GM21576 (cell line): ENCODE measurements around the gene EFEMP2.
"Not testable (repeated sequence)": the region's sequence is repeated elsewhere in the genome, so short reads cannot be mapped to it uniquely, and the experiment has no call there.

Experiments used
- ATAC-seq: cut with Tn5 transposase; IDR thresholded peaks from one replicate; pipeline ENCODE4 v1.9.1; 2021; ENCODE audit warnings: mild to moderate bottlenecking, moderate library complexity; ENCODE audit not compliant: unreplicated experiment

The EFEMP2 gene

DNA sequence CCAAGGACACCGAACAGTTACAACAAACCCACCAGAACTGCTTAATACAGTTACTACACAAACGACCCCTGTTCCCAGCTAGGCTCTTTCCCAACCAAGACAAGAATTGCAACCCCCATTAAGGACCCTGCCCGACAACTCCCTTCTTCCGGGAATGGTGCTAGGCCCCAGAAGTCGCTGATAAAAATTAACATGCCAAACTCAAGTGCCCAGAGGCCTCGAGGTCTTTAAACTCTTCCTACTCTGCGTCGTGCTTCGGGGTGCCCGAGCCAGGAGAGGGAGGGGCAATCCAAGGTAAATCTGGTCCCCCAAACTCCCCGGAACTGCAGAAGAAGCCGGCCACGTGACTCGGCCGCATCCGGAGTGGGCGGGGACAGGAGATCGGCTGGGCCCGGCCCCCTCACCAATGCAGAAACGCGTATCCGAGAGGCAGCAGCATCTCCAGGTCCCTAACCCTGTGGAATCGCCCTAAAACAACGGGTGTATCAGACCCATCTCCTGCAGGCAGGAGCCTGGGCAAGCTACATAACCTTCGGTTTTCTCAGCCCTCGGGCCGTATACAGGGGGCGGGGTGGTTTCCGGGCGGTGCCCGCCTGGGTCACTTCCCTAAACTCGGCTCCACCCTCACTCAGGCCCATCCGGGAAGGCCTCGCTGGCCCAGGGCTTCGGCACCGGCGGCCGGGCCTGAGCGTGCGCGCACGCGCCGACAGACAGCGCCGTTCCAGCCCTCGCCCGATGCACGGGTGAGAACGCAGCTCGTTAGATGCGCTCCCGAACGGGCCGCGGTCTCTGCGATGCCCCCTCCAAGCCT is 15.7 kb downstream of the EFEMP2 start:
- ATAC-seq: peak; percentile 28

DNA sequence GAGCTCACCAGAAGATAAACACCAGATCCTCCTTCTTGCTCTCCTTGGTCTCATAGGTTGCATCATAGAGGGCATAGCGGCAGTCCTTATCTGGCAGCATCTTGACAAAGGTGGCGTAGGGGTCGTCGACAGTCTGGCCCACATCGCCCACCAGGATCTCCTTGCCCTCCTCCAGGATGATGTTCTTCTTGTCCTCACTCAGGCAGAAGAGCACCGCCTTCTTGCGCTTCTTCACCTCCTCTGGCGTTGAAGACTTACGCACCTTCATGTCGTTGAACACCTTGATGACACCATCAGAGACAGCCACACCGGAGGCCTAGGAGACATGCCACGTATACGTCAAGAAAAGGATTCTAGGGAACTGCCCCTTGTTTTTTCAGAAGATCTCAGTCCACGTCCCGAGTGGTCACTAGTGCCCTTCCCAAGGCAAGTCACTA is 16.7 kb downstream of the EFEMP2 start:
- no peak for ATAC-seq

- ATAC-seq: no peak
Observed at GRCh38 chr11:65854852-65855837, 17.5 kb downstream of the EFEMP2 start.

DNA sequence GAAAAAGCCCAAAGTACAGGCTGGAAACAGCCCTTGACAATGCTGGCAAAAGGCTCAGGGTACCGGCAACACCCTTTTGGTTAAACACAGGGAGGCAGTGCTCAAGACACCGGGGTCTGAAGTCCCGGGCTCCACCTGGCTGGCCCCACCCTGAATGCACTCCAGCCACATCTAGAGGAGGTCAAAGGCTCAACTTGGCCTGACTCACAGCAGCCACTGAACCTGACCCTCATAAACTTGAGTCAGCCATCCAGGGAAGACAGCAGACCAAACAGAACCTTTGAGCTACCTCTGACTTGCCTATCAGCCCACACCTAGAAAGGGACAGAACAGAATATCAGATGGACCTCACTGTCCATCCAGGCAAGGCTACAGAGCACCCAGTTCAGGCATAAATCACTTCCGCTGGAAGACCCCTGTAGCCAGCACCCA is 18.4 kb downstream of the EFEMP2 start:
- ATAC-seq: no peak

DNA sequence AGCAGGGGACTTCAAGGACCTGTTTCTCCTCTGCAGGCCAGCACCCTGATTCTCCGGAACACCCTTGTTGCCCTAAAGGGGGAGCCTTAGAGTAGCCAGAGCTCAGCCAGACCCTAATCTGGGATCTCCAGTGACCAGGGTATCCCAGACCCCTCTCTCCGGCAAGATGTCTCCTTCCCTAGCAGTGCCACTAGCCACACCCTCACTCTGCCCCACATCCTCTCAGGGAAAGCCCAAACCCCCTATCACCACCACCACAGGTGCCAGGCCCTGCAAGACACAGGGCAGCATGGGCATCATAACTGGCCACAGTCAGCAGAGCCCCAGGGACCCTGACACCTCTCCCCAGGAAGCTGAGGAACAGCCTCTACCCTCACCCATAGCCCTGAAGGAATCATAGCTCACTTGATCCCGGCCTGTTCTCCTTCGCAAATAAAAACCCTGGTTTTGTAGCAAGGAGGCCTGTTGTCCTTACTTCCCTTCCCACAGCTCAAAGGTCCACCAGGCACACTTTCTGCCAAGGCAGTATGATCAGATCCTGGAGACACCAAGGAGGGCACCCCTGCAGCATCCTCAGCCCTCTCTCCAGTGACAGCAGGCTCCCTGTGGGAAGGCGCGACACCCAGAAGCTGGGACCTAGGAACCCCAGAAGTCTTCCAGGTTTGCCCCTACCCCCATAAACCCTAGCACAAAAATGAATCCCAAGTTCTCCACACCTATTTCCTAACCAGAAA is 19.2 kb downstream of the EFEMP2 start:
- ATAC-seq: no peak

DNA sequence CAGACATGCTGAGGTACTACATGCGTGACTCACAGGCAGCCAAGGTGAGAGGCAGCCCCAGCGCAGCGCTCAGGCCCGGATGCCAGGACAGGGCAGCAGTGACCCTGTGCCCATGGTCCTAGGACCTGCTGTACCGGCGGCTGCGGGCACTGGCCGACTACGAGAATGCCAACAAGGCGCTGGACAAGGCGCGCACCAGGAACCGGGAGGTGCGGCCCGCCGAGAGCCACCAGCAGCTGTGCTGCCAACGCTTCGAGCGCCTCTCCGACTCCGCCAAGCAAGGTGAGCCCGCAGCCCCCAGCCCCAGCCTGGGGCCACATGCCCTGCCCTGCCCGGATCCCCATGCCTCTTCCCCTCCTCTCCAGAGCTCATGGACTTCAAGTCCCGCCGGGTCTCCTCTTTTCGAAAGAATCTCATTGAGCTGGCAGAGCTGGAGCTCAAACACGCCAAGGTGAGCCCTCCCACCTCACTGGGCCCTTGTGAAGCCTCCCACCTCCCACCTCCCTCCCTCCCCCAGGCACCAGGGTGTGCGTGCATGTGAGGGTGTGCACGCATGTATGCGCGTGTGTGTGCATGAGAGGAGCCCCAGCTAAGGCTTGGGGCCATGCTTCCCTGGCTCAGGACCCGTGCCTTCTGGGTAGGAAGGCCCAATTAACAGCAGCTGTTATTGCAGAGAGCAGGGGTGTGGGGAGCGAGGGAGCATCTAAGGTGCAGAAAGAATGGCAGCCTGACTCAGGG is 19.9 kb downstream of the EFEMP2 start:
- ATAC-seq: no peak

DNA sequence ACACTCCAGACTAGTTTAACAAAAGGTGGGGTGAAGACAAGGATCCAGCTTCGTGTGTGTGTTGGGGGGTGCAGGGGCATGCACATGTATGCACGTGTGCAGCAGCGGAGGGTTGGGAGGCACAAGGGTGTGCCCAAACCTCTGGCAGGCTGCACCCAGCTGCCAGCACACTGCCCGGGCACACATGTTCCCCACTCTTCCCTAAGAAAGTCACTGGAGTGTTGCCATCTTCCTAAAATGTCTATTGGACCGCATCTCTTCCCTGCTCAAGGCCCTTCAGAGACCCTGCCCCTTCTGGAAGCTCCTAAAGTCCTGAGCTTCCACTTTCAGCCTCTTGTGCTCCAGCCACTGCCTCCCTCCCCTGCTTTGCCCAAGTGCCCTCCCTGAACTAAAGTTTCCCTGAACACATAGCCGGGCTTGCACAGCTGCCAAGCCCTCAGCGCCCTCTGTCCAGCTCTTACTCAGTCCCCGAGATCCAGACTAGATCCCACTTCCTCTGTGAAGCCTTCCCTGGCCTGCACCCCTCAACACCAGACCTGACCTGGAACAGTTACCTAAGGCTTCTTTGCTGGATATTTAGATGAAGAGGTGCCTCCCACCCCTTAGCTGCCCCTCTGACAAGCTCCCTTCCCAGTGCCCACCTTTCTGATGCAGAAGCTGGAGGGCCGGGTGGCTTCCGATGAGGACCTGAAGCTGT is 20.6 kb downstream of the EFEMP2 start:
- no peak for ATAC-seq

GRCh38 chr11:65851083-65851579 is 21.5 kb downstream of the EFEMP2 start:
- ATAC-seq: no peak

GRCh38 chr11:65850217-65851082 is 22.1 kb downstream of the EFEMP2 start:
- ATAC-seq: no peak

DNA sequence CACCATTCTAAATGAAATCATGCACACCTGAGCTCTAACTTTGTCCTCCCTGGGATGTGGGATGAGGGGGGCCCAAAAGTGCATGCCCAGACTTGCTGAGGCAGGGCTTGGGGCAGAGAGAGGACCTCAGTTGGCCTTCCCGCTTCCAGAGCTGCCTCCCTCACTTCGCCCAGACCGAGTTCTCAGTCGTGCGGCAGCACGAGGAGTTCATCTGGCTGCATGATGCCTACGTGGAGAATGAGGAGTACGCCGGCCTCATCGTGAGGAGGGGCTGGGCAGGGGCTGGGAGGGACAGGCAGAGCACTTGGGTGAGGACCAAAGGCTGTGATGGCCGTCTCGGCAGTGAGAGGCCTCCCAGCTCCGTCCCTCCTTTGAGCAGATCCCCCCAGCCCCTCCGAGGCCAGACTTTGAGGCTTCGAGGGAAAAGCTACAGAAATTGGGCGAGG is 22.8 kb downstream of the EFEMP2 start:
- no peak for ATAC-seq

- ATAC-seq: no peak
Observed at GRCh38 chr11:65849366-65849765, 23.2 kb downstream of the EFEMP2 start.

- ATAC-seq: not testable (repeated sequence)
Observed at GRCh38 chr11:65848693-65849092, 23.9 kb downstream of the EFEMP2 start.

GRCh38 chr11:65847746-65848145 is 24.9 kb downstream of the EFEMP2 start:
- no peak for ATAC-seq

DNA sequence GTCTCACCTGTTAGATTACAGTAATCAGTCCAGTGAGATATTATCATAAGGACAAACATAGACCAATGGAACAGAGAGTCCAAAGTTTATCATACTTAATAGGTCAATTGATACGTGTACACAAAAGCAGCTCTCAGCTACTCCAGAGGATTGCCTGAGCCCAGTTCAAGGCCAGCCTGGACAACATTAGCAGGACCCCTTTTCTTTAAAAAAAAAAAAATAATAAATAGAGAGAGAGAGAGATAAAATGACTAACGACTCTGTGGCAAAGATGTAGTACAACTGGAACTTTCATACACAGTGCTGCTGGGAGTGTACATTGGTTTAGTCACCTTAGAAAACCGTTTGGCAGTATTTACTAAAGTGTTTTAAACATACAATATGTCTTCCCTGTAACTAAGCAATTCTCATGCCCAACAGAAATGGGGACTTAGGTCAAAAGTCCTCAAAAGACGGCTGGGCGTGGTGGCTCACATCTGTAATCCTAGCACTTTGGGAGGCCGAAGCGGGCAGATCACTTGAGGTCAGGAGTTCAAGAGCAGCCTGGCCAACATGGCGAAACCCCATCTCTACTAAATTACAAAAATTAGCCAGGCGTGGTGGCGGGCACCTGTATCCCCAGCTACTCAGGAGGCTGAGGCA is 28.2 kb downstream of the EFEMP2 start:
- ATAC-seq: no peak

GRCh38 chr11:65843811-65844210 is 28.8 kb downstream of the EFEMP2 start:
- no peak for ATAC-seq

GRCh38 chr11:65842144-65842543 is 30.5 kb downstream of the EFEMP2 start:
- ATAC-seq: no peak

- ATAC-seq: no peak
Observed at GRCh38 chr11:65834202-65834601, 38.4 kb downstream of the EFEMP2 start.
